Measurements from ENCODE around the gene ANKRD28.

DNA sequence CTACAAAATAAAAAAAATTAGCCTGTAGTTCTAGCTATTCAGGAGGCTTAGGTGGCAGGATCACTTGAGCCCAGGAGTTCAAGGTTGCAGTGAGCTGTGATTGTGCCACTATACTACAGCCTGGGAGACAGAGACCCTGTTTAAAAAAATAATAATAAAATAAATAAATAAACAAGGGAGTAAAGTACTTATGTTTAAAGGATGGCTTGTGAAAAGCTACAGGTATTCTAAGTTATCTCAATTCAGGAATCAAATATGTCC, 74.2 kb downstream of the ANKRD28 start:
- TF ChIP-seq, protein P1, sequence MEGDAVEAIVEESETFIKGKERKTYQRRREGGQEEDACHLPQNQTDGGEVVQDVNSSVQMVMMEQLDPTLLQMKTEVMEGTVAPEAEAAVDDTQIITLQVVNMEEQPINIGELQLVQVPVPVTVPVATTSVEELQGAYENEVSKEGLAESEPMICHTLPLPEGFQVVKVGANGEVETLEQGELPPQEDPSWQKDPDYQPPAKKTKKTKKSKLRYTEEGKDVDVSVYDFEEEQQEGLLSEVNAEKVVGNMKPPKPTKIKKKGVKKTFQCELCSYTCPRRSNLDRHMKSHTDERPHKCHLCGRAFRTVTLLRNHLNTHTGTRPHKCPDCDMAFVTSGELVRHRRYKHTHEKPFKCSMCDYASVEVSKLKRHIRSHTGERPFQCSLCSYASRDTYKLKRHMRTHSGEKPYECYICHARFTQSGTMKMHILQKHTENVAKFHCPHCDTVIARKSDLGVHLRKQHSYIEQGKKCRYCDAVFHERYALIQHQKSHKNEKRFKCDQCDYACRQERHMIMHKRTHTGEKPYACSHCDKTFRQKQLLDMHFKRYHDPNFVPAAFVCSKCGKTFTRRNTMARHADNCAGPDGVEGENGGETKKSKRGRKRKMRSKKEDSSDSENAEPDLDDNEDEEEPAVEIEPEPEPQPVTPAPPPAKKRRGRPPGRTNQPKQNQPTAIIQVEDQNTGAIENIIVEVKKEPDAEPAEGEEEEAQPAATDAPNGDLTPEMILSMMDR (conservative IDR thresholded peaks at IDR 0.05; ENCODE audit: low read depth, low read length) = no peak
- TF ChIP-seq SMC3 (IDR thresholded peaks at IDR 0.05; ENCODE audit: low read depth, low read length) (no peak), CEBPB (IDR thresholded peaks at IDR 0.05; ENCODE audit: low read depth, low read length) (no peak), MXI1 (IDR thresholded peaks at IDR 0.05; ENCODE audit: borderline replicate concordance, low read depth, low read length) (no peak), POLR2A (IDR thresholded peaks at IDR 0.05; ENCODE audit: low read depth, low read length) (no peak), MAFK (IDR thresholded peaks at IDR 0.05; ENCODE audit: low read depth, low read length) (no peak), RAD21 (IDR thresholded peaks at IDR 0.05; ENCODE audit: low read length) (no peak), RCOR1 (IDR thresholded peaks at IDR 0.05; ENCODE audit: insufficient replicate concordance, low read length) (no peak), NFE2L2 (IDR thresholded peaks at IDR 0.05; ENCODE audit: low read depth, low read length) (no peak), CHD1 (IDR thresholded peaks at IDR 0.05; ENCODE audit: low read depth, low read length) (no peak), BHLHE40 (IDR thresholded peaks at IDR 0.05; ENCODE audit: low read depth, low read length) (no peak), RFX5 (IDR thresholded peaks at IDR 0.05; ENCODE audit: low read depth, low read length) (no peak)
- TF ChIP-seq, protein P2, sequence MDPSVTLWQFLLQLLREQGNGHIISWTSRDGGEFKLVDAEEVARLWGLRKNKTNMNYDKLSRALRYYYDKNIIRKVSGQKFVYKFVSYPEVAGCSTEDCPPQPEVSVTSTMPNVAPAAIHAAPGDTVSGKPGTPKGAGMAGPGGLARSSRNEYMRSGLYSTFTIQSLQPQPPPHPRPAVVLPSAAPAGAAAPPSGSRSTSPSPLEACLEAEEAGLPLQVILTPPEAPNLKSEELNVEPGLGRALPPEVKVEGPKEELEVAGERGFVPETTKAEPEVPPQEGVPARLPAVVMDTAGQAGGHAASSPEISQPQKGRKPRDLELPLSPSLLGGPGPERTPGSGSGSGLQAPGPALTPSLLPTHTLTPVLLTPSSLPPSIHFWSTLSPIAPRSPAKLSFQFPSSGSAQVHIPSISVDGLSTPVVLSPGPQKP (IDR thresholded peaks at IDR 0.05; ENCODE audit: borderline replicate concordance, low read depth, low read length) = no peak
- TF ChIP-seq, protein P3, sequence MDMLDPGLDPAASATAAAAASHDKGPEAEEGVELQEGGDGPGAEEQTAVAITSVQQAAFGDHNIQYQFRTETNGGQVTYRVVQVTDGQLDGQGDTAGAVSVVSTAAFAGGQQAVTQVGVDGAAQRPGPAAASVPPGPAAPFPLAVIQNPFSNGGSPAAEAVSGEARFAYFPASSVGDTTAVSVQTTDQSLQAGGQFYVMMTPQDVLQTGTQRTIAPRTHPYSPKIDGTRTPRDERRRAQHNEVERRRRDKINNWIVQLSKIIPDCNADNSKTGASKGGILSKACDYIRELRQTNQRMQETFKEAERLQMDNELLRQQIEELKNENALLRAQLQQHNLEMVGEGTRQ (IDR thresholded peaks at IDR 0.05; ENCODE audit: low read depth, low read length) = no peak

Data from IMR-90 (cell line).